EL (cell line): Measurements from ENCODE around the gene GRIK2.
A peak's percentile ranks its signal among the peaks of the same experiment; 100 is the strongest.

Experiments used
- DNase-seq: peaks from one replicate; pipeline ENCODE4 v3.0.0-alpha.2; 2016

GRIK2 gene

GRCh38 chr6:101462576-101462975, 69.1 kb downstream of the GRIK2 start:
- peak; percentile 57 for DNase-seq

GRCh38 chr6:101465863-101466262, 72.4 kb downstream of the GRIK2 start:
- no peak for DNase-seq

GRCh38 chr6:101477436-101477835, 83.9 kb downstream of the GRIK2 start:
- DNase-seq, result no peak

- DNase-seq, result no peak
Measured at GRCh38 chr6:101478891-101479290, 85.4 kb downstream of the GRIK2 start.

DNA sequence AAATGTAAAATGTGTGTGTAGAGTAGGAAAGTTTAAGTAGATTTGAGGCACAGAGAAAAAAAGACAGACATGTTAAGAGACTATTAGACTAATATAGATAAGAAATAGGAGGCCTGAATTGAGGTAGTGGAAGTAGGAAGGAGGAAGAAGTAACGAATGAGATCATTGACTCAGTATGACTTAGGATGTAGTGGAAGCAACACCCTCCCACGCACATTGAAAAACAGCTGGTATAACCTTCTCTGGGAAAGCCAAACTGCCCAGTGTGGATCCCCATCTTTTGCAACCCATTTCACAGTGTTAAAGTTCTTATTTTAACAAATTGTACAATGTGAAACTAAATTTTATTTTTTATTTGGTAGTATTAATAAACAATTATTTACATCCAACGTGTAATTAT, 89.1 kb downstream of the GRIK2 start:
- no peak for DNase-seq

DNA sequence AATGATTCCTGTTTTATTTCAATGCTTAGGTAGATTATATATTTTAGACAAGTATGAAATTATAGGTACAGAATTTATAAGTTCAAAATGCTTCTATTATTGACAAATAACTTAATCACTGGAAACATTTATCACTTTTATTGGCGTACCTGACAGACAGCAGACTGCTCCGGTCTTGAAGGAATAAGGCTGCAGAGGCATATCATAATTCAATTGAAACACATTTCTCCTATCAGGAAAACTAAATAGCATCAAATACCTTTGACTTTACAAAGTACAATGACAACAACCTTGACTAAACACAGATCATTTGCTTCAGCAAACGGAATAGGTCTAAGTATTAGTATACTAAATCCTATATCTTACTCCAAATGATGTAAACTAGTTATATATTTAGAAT, 91.3 kb downstream of the GRIK2 start:
- DNase-seq, result no peak

DNA sequence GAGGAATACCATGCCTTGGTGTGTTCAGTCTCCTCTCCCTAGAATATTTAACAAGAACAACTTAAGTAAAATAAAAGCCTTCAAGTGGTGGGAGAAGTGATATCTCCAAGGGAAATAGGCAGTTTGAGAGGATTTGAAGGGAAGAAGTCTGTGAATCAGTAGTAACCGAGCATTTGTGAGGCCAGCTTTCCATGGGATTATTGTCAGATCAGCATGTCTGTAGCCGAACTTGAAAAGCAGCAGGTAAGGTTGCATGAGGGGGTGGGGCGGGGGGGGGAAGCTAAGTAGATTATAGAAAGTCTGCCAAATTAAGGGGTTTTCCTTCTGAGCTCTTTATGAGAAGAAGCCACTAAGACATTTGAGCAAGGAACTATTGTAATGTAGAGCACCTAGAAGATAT, 92.6 kb downstream of the GRIK2 start:
- DNase-seq, result no peak

DNA sequence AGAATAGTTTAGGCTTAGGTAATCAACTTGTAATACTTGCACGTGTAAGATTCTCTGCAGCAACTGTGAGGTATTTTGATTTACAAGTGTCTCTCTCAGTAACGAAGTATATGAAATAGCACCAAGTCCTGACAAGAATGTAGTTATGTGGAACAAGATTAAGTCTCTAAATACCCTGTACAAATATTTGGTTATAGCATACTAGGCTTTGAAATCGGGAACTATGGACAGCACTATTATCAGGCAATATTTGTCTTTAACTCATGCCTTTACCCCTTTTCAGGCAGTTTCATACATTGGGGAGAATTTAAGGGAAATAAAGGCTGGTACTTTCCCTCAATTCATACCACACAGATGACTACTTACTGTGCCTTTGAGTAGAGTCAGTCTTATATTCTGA, 93.2 kb downstream of the GRIK2 start:
- DNase-seq, result no peak

GRCh38 chr6:101489456-101489855, 95.9 kb downstream of the GRIK2 start:
- DNase-seq, result no peak

DNA sequence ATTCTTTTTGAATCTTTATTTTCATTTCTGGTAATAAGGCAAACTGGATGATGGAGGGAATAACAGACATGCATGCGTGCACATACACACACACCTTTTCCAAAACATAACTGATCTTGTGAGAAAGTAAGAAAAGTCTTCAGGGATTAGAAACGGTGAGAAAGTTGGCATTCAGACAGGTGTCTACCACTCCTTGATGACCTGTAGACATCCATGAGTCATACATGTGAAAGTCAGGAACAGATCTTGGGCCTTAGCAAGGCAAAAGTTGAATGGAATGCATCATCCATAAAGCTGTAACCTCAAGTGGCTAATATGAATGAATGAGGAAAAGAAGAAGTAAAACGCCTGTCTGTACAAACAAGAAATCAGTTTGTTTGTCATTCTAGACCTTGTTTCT, 97.3 kb downstream of the GRIK2 start:
- DNase-seq, result no peak

DNA sequence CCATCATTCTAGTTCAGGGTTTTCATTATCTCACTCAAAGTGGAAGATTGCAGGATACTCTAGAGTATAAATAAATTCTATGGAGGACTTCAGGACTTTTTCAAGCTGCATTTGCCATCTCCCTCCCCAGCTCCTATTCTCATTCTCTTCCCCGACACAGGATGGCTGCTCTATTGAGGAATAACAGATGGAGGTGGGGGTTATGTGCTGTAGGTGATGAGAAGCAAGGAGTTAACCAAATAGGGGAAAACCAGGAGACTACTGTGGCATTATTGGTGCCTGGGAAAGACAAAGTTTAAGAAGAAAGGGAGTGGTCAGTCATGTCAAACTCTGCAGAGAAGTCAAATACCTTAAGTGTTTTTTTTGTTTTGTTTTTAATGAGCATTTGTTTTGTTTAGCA, 109.3 kb downstream of the GRIK2 start:
- DNase-seq, result no peak

- peak; percentile 61 for DNase-seq
Measured at GRCh38 chr6:101509536-101509935, 116.0 kb downstream of the GRIK2 start.

DNA sequence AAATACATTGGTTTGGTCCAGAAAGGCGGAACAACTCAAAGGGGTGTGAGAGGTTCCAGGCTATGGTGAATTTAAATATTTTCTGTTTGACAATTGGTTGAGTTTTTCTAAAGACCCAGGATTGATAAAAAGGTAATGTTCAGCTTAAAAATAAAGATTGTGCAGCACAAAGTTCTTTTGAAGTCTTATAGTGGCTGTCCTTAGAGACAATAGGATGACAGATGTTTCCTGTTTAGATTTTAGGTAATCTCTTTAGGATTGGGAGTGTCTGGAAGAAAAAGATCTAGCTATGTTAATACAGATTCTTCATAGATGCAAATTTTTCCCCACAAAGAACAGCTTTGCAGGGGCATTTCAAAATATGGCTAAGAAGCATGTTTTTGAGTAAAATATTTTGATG, 119.7 kb downstream of the GRIK2 start:
- no peak for DNase-seq

DNA sequence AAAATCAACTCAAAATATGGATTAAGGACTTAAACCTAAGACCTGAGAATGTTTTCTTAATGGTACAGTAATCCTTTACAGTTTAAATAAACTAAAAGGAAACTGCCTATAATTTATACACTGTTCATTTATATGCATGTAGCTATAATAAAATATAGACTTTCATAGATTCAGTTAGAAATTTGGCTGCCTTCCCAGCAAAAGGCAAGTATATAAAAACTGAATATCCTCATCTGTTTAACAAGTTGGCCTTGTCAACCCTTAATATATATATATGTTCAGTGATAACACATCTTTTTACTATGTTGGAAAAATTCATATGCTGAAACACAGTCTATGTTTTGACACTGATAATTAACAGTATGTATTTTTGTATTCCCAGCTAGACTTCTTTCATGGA, 123.1 kb downstream of the GRIK2 start:
- no peak for DNase-seq

GRCh38 chr6:101517632-101518031, 124.1 kb downstream of the GRIK2 start:
- no peak for DNase-seq

- no peak for DNase-seq
Measured at GRCh38 chr6:101522254-101522653, 128.7 kb downstream of the GRIK2 start.

DNA sequence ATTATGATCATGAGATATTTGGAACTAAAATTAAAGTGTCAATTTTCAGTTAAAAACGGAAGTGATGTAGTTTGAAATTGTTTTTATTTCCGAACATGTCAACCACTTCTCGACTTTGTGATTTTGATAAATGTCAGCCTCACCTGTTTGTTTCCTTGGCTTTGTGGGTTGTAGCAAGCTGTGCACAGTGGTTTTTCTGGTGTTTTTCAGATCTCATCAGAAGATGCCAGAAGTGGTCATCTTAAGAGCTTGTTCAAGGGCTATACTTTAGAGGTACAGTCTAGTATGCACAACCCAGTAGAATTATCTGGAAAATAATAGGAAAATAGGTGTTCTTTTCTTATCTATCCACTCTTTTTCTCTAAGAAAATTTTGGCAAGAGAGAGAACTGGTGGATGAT, 134.0 kb downstream of the GRIK2 start:
- no peak for DNase-seq

DNA sequence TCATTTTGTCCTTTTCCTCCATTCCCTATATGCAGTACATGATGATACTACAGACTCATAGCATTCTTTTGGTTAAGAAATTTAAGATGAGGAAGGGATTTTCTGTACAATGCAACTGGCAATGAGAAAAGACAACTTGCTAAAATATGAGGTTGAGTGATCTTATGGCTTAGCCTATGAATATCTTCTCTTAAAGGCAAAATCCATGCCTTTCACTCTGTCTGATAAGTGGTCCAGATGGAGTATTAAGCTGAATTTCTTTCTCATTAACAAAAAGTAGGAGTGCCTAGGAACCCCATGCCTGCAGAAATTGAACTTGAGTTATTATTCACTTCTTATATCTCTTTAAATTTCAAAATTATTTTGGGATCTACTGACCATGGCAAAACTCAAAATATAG, 135.3 kb downstream of the GRIK2 start:
- DNase-seq, result no peak

GRCh38 chr6:101531538-101531937, 138.0 kb downstream of the GRIK2 start:
- DNase-seq, result no peak

GRCh38 chr6:101534386-101534785, 140.9 kb downstream of the GRIK2 start:
- peak; percentile 59 for DNase-seq

GRCh38 chr6:101534821-101535220, 141.3 kb downstream of the GRIK2 start:
- peak; percentile 12 for DNase-seq

GRCh38 chr6:101537753-101538316, 144.3 kb downstream of the GRIK2 start:
- DNase-seq, result no peak

GRCh38 chr6:101539510-101540245, 146.2 kb downstream of the GRIK2 start:
- peak; percentile 82 for DNase-seq

DNA sequence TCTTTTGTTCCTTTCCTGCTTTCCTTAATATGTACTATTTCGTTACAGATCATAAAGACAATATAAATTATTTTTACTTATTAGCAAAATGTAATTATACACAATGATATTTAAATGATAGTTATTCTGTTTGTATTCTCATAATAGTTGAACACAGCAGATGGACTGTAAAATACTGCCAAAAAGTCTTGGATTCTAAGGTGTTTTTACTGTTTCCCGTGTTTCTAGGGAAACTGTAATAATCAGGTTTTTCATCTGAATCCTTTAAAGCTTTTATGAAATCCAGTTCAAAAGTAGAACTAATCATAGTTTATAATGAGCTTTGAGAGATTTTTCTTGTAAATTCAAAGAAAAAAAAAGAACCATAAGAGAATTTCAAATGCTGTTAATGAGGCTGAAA, 148.4 kb downstream of the GRIK2 start:
- DNase-seq, result no peak

- DNase-seq, result no peak
Measured at GRCh38 chr6:101543796-101544195, 150.3 kb downstream of the GRIK2 start.
